Central memory CD8-positive, alpha-beta T cell (primary cell): ENCODE data around the gene BIN1.

Source experiments
- ATAC-seq: fragments of 150-1000 bp; cut with Tn5 transposase; replicated peaks from 2 replicates; pipeline ENCODE4 v1.10.0; 2022; ENCODE audit warnings: mild to moderate bottlenecking, moderate FRiP score, moderate number of reproducible peaks; ENCODE audit not compliant: poor library complexity, severe bottlenecking; ENCODE audit errors: extremely low read depth
- DNase-seq, 2 donors: peaks; one replicate each; pipeline ENCODE4 v3.0.0; 2021; ENCODE audit warnings: low spot score in 2 of 2
- H3K27ac Mint-ChIP-seq: one replicate; pipeline ENCODE4 v1.8.0; 2022; ENCODE audit warnings: low read depth, mild to moderate bottlenecking, moderate library complexity, mixed read lengths
- H3K27me3 Mint-ChIP-seq: one replicate; pipeline ENCODE4 v1.8.0; 2022; ENCODE audit warnings: mixed read lengths
- H3K36me3 Mint-ChIP-seq: one replicate; pipeline ENCODE4 v1.8.0; 2022; ENCODE audit warnings: mild to moderate bottlenecking, moderate library complexity, mixed read lengths; ENCODE audit not compliant: insufficient read depth
- H3K4me1 Mint-ChIP-seq: one replicate; pipeline ENCODE4 v1.8.0; 2022; ENCODE audit warnings: mixed read lengths
- H3K4me3 Mint-ChIP-seq: one replicate; pipeline ENCODE4 v1.8.0; 2022; ENCODE audit warnings: mild to moderate bottlenecking, moderate library complexity, mixed read lengths
- H3K9me3 Mint-ChIP-seq: one replicate; pipeline ENCODE4 v1.8.0; 2022; ENCODE audit warnings: mixed read lengths

The BIN1 gene

DNA sequence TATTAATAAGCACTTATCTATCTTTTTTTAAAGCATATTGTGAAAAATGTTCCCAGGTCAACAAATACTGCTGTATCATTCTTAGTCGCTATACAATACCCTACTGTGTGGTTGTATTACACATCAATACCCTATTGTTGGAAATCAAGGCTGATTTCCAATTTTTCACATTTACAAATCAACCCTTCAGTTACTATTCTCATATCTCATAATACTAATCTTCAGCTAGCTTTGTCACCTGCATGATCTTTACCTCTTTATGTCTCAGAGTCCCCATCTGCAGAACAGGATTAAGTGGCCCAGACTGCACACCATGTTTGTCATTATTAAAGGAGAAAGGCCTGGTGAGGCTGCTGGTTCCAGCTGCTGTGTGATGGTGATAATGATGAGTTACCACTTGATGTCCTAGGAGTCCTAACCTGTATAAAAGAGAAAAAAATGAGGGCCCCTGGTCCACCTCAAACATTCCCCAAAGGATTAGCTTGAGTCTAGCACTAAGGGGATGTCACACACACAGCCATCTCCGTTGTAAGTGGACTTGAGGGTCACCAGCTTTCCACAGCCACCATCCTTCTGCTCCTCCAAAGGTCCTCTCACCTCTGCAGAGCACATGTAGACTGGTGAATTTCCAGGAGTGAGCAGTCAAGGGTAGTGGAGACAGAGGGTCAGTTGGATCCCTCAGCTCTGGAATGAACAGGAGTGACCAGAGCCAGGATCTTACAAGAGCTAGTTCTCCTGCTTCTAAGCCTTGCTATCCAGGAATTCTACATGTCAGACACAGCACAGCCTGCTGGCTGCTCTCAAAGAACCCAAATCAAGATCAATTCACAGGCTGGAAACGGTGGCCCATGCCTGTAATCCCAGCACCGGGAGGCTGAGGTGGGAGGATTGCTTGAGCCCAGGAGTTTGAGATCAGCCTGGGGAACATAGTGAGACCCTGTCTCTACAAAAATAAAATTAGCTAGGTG, 36.0 kb upstream of the BIN1 start:
- Mint-ChIP-seq H3K27ac (no peak overlapping the region), H3K36me3 (no peaks in the 10 kb centered on the region), H3K4me1 (no peaks in the 10 kb centered on the region), H3K27me3 (no peaks in the 10 kb centered on the region), H3K4me3 (no peak overlapping the region), H3K9me3 (no peaks in the 10 kb centered on the region)
- ATAC-seq (no peak), DNase-seq (no peak)

DNA sequence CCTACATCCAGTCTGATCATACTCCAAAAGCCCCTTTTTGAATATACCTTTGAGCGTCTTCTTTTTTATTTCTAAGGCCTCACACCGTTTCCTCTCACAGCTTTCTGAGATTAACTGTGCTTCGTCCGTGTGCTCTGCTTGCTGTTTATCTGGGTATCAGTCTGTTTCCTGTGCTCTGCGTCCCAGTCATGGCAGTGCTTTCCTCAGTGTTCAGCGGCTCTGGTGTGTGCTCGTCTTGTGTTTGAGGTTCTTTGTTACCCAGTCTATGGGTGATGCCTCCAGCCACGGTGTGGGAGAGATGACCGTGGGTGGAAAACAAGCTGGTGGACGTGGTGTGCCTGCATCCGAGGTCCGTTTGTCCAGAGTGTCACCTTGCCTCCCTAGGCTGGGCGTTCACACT, 33.6 kb upstream of the BIN1 start:
- Mint-ChIP-seq H3K4me3 (no peak overlapping the region), H3K27ac (no peak overlapping the region), H3K36me3 (no peaks in the 10 kb centered on the region), H3K27me3 (no peaks in the 10 kb centered on the region), H3K9me3 (no peaks in the 10 kb centered on the region), H3K4me1 (no peaks in the 10 kb centered on the region)
- ATAC-seq = no peak
- no peak for DNase-seq

DNA sequence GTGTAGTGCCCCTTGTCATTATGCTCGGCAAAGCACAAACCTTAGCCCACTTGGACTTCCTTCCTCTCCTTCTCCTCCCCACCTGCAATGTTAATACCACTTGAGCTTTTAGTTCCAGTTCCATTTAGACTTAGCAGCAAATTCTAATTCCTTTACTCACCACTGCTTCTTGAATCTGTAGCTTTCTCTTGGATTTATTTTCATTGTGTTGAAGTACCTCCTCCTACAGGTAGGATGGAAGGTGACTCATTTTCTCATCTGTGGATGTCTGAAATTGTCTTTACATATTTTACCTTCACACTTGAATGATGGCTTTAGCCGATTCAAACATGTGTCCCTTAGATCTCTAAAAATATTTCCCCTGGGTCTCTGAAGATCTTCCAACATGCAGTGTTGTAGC, 32.8 kb upstream of the BIN1 start:
- DNase-seq = no peak
- Mint-ChIP-seq H3K27me3 (no peaks in the 10 kb centered on the region), H3K27ac (no peak overlapping the region), H3K9me3 (no peaks in the 10 kb centered on the region), H3K4me1 (no peaks in the 10 kb centered on the region), H3K36me3 (no peaks in the 10 kb centered on the region), H3K4me3 (no peak overlapping the region)
- no peak for ATAC-seq

DNA sequence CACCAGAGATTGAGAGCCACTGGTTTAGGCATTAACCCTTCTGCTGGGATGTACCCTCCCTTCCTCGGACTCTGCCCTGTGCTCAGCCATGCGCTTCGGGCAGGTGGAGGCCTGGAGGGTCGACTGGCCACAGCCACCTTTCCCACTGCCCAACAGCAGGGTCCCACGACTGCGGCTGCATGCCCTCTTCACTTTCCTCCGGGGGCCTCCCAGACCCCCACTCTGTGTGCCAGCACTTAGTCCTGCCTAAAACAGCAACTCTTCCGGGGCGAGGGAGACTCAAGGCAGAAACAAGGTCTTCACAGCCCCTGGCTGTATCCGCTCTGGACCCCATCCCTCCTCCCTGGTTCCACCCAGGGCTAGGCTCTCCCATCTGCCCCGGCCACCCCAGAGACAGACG, 31.3 kb upstream of the BIN1 start:
- H3K4me1 Mint-ChIP-seq = no peaks in the 10 kb centered on the region
- no peaks in the 10 kb centered on the region for H3K36me3 Mint-ChIP-seq
- DNase-seq (no peak), ATAC-seq (no peak)
- no peak overlapping the region for H3K4me3 Mint-ChIP-seq
- H3K9me3 Mint-ChIP-seq = no peaks in the 10 kb centered on the region
- no peaks in the 10 kb centered on the region for H3K27me3 Mint-ChIP-seq
- H3K27ac Mint-ChIP-seq = no peak overlapping the region

DNA sequence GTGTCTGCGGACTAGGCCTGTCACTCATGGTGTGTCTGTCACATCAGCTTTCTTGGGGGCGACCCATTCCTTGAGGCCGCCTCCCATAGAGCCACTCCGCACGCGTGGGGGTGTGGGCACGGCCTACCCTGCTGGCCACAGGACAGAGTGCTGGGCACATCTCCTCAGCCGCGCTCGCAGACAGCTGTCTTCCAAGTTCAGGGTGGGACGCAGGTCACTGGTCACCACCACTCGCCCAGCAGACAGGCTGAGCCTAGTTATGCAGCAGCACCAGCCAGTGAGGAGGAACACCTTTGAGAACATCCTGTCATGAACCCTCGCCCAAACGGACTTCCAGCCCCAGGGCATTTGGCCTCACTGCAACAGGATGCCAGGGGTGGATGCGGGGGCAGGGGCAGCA, 30.8 kb upstream of the BIN1 start:
- H3K4me1 Mint-ChIP-seq = no peaks in the 10 kb centered on the region
- no peaks in the 10 kb centered on the region for H3K27me3 Mint-ChIP-seq
- no peaks in the 10 kb centered on the region for H3K9me3 Mint-ChIP-seq
- no peak overlapping the region for H3K27ac Mint-ChIP-seq
- ATAC-seq (no peak), DNase-seq (no peak)
- no peaks in the 10 kb centered on the region for H3K36me3 Mint-ChIP-seq
- H3K4me3 Mint-ChIP-seq = no peak overlapping the region

DNA sequence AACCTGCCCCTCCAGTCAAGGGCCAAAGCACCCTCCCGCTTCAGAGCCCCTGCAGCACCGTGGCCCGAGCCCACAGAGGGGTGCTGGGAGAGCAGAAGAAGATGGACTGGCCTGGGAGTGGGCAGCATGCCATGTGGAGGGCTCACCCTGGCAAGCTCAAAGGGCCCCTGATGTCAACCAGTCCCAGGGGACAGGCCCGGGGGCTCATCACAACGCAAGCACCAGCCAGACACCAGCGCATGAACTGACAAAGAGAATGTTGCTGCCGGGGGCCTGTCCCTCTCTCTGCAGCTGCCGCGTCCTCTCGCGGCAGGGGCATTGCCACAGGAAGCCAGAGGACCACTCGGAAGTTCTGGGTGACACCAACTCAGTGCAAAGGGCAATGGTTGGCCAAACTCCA, 30.3 kb upstream of the BIN1 start:
- no peak for DNase-seq
- Mint-ChIP-seq H3K27ac (no peak overlapping the region), H3K4me1 (no peaks in the 10 kb centered on the region), H3K9me3 (no peaks in the 10 kb centered on the region), H3K36me3 (no peaks in the 10 kb centered on the region), H3K27me3 (no peaks in the 10 kb centered on the region), H3K4me3 (no peak overlapping the region)
- no peak for ATAC-seq

DNA sequence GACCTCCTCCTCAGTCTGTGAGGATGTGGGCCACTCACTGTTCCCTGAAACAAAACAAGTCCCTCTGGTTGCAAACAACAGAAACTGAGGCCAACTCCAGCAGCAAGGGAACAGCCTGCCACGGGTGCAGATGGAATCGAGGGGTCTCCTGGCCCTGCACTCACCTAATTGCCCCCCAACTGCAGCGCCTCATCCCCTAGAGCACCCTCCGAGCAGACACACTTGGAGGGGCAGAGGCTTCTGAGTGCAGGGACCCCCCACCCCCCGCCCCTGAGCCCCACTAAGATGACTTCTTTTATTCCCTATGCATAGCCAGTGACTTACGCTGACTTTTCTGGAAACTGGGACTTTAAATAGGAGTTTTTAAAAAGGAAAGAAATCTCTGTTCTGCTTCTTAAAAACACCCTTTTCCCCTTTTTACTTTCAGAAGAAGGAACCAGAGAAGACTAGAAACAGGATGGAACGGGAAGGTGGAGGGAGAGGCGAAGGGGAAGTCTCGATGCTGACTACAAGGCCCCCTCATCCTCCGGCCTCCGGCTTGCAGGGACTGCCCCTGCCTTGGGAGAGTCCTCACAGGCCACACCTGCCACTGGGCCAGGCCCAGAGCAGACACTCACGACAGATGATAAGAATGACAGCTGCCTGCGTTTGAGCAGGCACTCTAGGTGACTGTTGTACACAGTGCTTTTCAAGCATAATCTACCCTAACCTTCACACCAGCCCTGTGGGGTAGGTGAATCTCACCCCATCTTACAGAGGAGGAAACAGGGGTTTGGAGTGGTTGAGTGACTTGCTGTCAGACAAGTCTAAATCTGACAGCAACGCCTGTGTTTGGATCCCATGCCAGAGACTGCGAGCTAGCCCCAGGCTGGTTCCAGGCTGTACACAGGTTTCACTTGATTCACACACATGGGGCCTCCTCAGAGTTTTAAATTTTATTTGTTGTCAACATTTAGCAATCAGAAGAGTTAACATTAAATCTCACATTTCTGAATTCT, 28.2 kb upstream of the BIN1 start:
- no peaks in the 10 kb centered on the region for H3K4me1 Mint-ChIP-seq
- H3K4me3 Mint-ChIP-seq = no peak overlapping the region
- no peaks in the 10 kb centered on the region for H3K9me3 Mint-ChIP-seq
- no peak for ATAC-seq
- no peak overlapping the region for H3K27ac Mint-ChIP-seq
- H3K27me3 Mint-ChIP-seq = no peaks in the 10 kb centered on the region
- no peak for DNase-seq
- H3K36me3 Mint-ChIP-seq = peaks cover 1% of the 10 kb centered on the region

DNA sequence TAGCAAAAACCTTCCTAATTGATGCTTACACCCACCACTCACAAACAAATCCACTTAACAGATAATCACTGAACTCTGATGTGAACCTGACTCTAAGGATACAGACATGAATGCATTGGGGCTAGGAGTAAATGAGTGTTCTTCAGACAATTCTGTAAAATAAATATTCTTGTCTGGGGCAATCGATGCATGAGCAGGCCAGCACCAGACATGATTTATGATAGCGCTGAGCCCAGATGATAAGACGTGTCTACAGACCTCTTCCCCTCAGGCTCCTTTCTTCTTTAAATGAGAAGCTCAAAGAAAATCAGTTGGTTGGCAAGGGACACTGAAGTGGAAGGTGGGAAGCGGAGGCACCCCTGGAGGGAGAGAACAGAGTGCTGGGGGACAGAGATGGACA, 27.3 kb upstream of the BIN1 start:
- H3K27me3 Mint-ChIP-seq = no peaks in the 10 kb centered on the region
- ATAC-seq = no peak
- H3K27ac Mint-ChIP-seq = no peak overlapping the region
- DNase-seq = no peak
- H3K9me3 Mint-ChIP-seq = no peaks in the 10 kb centered on the region
- no peak overlapping the region for H3K4me3 Mint-ChIP-seq
- H3K36me3 Mint-ChIP-seq = peaks cover 1% of the 10 kb centered on the region
- no peaks in the 10 kb centered on the region for H3K4me1 Mint-ChIP-seq

DNA sequence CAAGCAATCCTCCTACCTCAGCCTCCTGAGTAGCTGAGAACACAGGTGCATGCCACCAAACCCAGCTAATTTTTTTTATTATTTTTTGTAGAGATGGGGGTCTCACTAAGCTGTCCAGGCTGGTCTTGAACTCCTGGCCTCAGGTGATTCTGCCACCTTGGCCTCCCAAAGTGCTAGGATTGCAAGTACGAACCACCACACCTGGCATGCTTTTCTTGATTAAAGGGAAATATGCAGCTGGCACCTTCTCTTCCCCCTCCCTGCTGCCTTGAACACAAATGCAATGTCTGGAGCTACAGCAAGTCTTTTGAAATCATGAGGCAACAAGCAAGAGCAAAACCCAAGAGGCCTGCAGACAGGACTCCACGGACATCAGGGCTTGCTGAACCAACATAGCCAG, 26.8 kb upstream of the BIN1 start:
- no peaks in the 10 kb centered on the region for H3K9me3 Mint-ChIP-seq
- no peaks in the 10 kb centered on the region for H3K27me3 Mint-ChIP-seq
- DNase-seq = no peak
- no peak overlapping the region for H3K4me3 Mint-ChIP-seq
- ATAC-seq = no peak
- H3K27ac Mint-ChIP-seq = no peak overlapping the region
- H3K4me1 Mint-ChIP-seq = peaks cover under 1% of the 10 kb centered on the region
- H3K36me3 Mint-ChIP-seq = peaks cover 1% of the 10 kb centered on the region

DNA sequence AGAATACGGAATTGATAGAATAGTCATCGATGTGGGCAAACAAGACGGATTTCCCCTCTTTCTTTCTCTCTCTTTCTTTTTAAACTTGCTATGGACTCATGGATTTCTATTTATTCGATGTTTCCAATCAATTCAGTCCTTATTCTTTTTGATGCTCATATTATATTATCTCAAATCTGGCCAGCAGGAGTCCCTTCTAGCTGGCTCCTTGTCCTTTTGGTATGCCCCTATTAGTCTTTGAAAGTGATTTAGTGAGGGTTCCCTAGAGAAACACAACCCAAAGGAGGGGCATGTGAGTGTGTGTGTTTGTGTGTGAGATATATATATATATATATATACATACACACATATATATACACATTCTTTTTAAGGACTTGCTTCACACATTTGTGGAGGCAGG, 23.5 kb upstream of the BIN1 start:
- no peak overlapping the region for H3K4me3 Mint-ChIP-seq
- no peaks in the 10 kb centered on the region for H3K9me3 Mint-ChIP-seq
- ATAC-seq (no peak), DNase-seq (no peak)
- no peaks in the 10 kb centered on the region for H3K27me3 Mint-ChIP-seq
- peaks cover 5% of the 10 kb centered on the region for H3K4me1 Mint-ChIP-seq
- H3K27ac Mint-ChIP-seq = no peak overlapping the region
- H3K36me3 Mint-ChIP-seq = peaks cover 1% of the 10 kb centered on the region

DNA sequence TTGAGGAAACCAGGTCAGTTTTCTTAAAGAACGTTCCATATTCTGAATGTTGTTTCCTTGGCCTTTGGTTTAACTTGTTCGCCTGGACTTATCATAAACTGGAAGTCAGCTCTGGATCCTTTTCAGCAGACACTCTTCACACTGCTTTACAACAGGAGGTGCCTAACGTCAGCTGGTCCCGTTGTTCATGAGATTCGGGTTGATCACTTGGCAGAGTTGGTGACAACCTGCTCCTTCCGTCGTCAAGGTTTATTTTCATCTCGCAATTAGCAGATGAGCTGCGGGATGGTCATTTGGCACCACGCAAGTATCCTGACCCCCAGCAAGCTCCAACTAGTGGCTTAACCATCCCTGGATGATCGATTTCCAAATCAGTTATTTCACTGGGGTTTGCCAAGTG, 23.0 kb upstream of the BIN1 start:
- Mint-ChIP-seq H3K27ac (no peak overlapping the region), H3K9me3 (no peaks in the 10 kb centered on the region), H3K4me3 (no peak overlapping the region), H3K27me3 (no peaks in the 10 kb centered on the region), H3K4me1 (peaks cover 5% of the 10 kb centered on the region), H3K36me3 (peaks cover 1% of the 10 kb centered on the region)
- no peak for DNase-seq
- ATAC-seq = no peak

DNA sequence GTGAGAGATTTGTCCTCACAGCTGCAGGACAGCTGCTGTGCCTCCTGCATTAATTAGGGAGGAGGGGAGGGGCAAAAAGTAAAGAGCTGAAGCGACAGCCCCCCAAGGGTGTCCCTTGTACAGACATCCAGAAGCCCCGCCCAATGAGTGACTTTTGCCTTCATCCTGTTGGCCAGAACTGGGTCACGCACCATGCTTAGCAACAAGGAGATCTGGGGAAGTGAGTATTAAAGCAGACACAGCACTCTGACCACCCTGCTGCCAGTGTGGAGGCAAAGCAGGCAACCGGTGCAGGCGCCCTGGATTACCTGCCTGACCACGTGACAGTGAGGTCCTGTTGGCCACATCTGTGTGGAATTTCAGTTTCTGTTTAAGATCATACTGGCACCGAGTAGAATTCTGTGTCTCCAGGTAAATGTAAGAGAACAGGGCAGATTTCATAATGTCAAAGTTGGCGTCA, 21.5 kb upstream of the BIN1 start:
- Mint-ChIP-seq H3K27ac (no peak overlapping the region), H3K27me3 (no peaks in the 10 kb centered on the region), H3K36me3 (peaks cover 1% of the 10 kb centered on the region), H3K9me3 (no peaks in the 10 kb centered on the region), H3K4me1 (peaks cover 5% of the 10 kb centered on the region), H3K4me3 (no peak overlapping the region)
- ATAC-seq = peak; percentile 56
- no peak for DNase-seq
